Measurements from ENCODE around the gene VPS51. TPM values are rescaled to one million over a fixed set of nuclear protein-coding genes. Genes with fewer than 3 reads are reported as not detected.

The VPS51 gene
- total and polyA plus RNA-seq, 10 of the 15 experiments (the other 5 are each of a cell fraction or from before 2014, with no cell fraction given) = 1.5 to 279 (median 53.2) TPM

GRCh38 chr11:65134240-65134951, 38.4 kb downstream of the VPS51 start, which contains the start of gene SYVN1 (continued):
- no peak for TF ChIP-seq ATF3 (IDR thresholded peaks at IDR 0.05; ENCODE audit: borderline replicate concordance, extremely low read depth, low read depth, low read length)
- TF ChIP-seq, protein P1, sequence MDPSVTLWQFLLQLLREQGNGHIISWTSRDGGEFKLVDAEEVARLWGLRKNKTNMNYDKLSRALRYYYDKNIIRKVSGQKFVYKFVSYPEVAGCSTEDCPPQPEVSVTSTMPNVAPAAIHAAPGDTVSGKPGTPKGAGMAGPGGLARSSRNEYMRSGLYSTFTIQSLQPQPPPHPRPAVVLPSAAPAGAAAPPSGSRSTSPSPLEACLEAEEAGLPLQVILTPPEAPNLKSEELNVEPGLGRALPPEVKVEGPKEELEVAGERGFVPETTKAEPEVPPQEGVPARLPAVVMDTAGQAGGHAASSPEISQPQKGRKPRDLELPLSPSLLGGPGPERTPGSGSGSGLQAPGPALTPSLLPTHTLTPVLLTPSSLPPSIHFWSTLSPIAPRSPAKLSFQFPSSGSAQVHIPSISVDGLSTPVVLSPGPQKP (IDR thresholded peaks at IDR 0.05; ENCODE audit: low read depth, low read length) = peak; percentile 30; the same call in 1 of the 2 replicates
- peak; percentile 90 for TF ChIP-seq SMAD5 (IDR thresholded peaks at IDR 0.05; ENCODE audit: low read depth)
- no peak for TF ChIP-seq ZNF384 (IDR thresholded peaks at IDR 0.05; ENCODE audit: borderline replicate concordance, low read depth, low read length)
- TF ChIP-seq SUPT20H (IDR thresholded peaks at IDR 0.05; ENCODE audit: borderline replicate concordance, control insufficient read depth, low read depth, low read length) = no peak
- no peak for TF ChIP-seq CBX5 (IDR thresholded peaks at IDR 0.05; ENCODE audit: low read depth)
- TF ChIP-seq BHLHE40 (IDR thresholded peaks at IDR 0.05; ENCODE audit: borderline replicate concordance in 1 of 2, low read depth in 2 of 2, low read length in 1 of 2) = peak; percentile 93 to 98
- peak; percentile 91; the same call in 1 of the 2 replicates for TF ChIP-seq RB1 (IDR thresholded peaks at IDR 0.05; ENCODE audit: borderline replicate concordance)
- TF ChIP-seq ZBTB4 (CRISPR knock-in tag; IDR thresholded peaks at IDR 0.05) = no peak
- no peak for TF ChIP-seq CBX3 (IDR thresholded peaks at IDR 0.05; ENCODE audit: borderline replicate concordance, low read depth)
- TF ChIP-seq NR2F1 (conservative IDR thresholded peaks at IDR 0.05) = peak; percentile 95
- TF ChIP-seq ZNF622 (IDR thresholded peaks at IDR 0.05) = no peak
- TF ChIP-seq, protein P2, sequence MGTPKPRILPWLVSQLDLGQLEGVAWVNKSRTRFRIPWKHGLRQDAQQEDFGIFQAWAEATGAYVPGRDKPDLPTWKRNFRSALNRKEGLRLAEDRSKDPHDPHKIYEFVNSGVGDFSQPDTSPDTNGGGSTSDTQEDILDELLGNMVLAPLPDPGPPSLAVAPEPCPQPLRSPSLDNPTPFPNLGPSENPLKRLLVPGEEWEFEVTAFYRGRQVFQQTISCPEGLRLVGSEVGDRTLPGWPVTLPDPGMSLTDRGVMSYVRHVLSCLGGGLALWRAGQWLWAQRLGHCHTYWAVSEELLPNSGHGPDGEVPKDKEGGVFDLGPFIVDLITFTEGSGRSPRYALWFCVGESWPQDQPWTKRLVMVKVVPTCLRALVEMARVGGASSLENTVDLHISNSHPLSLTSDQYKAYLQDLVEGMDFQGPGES (IDR thresholded peaks at IDR 0.05) = 0 out of 2 replicates have a peak, but pooled peaks have one; percentile 2
- TF ChIP-seq ESRRA (IDR thresholded peaks at IDR 0.05; ENCODE audit: low read length) = 0 out of 2 replicates have a peak, but pooled peaks have one; percentile 51
- TF ChIP-seq ETV6 (conservative IDR thresholded peaks at IDR 0.05 in 1 of 2, IDR thresholded peaks at IDR 0.05 in 1 of 2; ENCODE audit: borderline replicate concordance in 1 of 2, low read depth in 1 of 2) = 0 out of 4 replicates have a peak, but pooled peaks of 1 of the 2 experiments have one; percentile 26
- TF ChIP-seq PAX8 (IDR thresholded peaks at IDR 0.05) = 0 out of 2 replicates have a peak, but pooled peaks have one; percentile 14
- TF ChIP-seq PAX5 (IDR thresholded peaks at IDR 0.05; ENCODE audit: borderline replicate concordance, low read depth, low read length) = 0 out of 2 replicates have a peak, but pooled peaks have one; percentile 27
- peak; percentile 92 for TF ChIP-seq SREBF1 (IDR thresholded peaks at IDR 0.05; ENCODE audit: low read length)
- TF ChIP-seq POLR2AphosphoS2 (IDR thresholded peaks at IDR 0.05; ENCODE audit: low read depth, low read length) = peak; percentile 72
- TF ChIP-seq WRNIP1 (IDR thresholded peaks at IDR 0.05; ENCODE audit: borderline replicate concordance, low read depth, low read length) = no peak
- peak; percentile 27; the same call in 1 of the 2 replicates for TF ChIP-seq ASH2L (IDR thresholded peaks at IDR 0.05; ENCODE audit: borderline replicate concordance, low read depth)
- no peak; the same call in 1 of the 2 replicates for TF ChIP-seq TARDBP (IDR thresholded peaks at IDR 0.05; ENCODE audit: borderline replicate concordance)
- peak; percentile 98 for TF ChIP-seq JUND (IDR thresholded peaks at IDR 0.05; ENCODE audit: low read depth, low read length)
- TF ChIP-seq MEF2A (IDR thresholded peaks at IDR 0.05; ENCODE audit: insufficient read depth, low read depth, low read length) = no peak
- peak; percentile 60 for TF ChIP-seq LARP7 (IDR thresholded peaks at IDR 0.05)

Data from GM12878 (cell line).